Renal pelvis (tissue), 4 donors: ENCODE measurements around the gene FOXC1. TPM values are rescaled to one million over a fixed set of nuclear protein-coding genes. Genes with fewer than 3 reads are reported as not detected.

Experiments used
- DNase-seq: peaks from one replicate; pipeline ENCODE4 v3.0.0-alpha.2; 2013
- polyA plus RNA-seq, 3 donors: library from polyadenylated mRNA; unstranded; fragments of 120-200 nt; gene quantifications; one replicate each; pipeline ENCODE4 v1.2.1, GENCODE V29; 2013; ENCODE audit not compliant: insufficient read length in 3 of 3

FOXC1 gene
- polyA plus RNA-seq, 3 donors, result 74.7 to 77.6 (median 76.7) TPM

DNA sequence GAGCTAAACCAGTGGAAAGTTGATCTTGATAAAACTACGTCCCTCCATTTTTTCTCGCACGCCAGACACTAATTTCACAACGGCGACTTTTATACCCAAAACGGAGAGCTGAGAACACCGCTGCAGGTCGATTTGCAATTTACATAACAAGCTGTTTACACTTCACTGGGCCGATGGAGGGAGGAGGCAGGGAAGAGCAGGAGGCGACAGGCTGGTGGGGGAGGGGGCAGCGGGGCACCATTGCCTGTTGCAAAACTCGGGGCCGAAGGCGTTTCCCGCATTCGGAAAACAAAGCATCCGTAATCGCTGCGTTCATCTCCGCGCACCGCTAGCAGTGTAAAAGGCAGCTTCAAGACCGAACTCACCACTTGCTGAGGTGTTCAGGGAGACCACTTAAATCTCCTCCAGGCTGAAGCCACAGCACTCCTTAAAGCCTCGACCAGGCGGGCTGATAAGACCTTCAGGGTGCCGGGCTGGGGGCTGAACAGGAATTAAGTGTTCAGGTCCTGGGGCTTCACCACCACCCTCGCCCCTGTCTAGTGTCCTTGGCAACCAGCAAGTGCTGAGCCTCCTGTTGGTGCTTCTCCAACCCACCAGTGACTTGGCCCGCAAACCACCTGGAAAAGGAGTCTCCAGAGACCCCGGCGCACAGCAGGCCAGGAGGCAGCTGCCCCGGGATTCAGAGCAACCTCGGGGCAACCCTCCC, 2.0 kb upstream of the FOXC1 start:
- no peak for DNase-seq

DNA sequence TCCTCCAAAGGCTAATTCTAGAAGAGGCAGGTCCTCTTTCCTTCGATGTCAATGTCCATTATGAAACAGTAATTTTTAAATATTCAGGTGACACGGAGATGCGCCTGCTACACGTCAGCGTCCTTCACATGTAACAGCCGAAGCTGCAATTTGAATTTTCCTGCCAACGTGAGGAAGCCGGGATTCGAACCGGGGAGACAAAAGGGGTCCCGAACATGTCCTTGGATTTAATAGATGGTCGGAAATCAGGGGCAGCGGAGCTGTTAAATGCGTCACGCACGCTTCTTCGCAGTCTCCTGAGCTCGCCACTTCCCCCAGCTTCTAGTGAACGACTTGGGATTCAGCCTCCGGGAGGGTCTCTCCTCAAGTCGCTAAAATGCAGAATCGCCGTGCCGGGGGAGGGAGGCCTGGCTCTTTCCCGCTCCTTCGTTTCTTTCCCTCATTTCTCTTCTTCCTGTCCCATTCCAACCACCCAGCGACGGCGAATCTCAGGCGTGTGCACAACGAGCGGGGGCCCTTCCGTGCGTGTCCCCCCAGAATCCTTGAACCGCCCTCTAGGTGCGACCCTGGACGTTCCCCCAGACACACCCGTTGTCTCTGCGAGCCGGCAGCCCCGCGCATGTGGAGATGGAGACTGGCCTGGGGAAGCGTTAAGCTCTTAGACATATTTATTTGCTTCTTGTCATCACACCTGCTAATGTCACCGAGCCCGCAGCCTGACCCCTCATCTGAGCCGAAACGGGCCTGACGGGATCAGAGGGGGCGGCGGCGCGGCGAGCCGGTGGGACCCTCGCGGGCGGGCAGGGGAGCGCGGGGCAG, 1.3 kb upstream of the FOXC1 start:
- DNase-seq, result no peak

DNA sequence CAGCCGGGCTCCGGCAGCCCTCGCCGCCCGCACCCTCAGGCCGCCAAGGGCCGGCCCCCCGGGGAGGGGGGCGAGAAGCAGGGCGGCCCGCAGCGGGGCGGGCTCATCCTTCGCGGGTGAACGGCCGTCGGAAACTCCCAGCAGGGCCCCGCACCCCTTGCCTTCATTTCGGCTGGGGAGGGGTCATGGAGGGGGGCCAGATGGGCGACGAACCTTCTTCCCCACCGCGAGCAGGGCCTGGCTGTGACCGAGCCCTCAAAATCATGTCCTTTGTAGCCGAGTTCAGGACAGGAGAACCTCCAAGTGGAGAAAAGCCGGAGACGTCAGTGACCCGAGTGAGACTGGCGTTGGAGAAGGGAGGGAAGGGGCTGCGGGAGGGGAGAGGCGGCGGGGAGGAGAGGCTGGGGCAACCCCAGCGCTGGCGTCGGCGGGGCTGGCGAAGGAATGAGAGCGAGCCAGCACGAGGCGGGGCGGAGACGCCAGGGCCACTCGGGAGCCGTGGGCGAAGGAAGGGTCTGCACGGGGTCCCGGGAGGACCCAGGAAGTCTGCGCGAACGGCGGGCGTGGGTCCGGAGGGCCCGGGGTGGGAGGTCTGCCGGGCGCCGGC, 571 bp upstream of the FOXC1 start:
- DNase-seq, result no peak

DNA sequence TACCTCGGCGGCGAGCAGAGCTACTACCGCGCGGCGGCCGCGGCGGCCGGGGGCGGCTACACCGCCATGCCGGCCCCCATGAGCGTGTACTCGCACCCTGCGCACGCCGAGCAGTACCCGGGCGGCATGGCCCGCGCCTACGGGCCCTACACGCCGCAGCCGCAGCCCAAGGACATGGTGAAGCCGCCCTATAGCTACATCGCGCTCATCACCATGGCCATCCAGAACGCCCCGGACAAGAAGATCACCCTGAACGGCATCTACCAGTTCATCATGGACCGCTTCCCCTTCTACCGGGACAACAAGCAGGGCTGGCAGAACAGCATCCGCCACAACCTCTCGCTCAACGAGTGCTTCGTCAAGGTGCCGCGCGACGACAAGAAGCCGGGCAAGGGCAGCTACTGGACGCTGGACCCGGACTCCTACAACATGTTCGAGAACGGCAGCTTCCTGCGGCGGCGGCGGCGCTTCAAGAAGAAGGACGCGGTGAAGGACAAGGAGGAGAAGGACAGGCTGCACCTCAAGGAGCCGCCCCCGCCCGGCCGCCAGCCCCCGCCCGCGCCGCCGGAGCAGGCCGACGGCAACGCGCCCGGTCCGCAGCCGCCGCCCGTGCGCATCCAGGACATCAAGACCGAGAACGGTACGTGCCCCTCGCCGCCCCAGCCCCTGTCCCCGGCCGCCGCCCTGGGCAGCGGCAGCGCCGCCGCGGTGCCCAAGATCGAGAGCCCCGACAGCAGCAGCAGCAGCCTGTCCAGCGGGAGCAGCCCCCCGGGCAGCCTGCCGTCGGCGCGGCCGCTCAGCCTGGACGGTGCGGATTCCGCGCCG, 994 bp downstream of the FOXC1 start:
- no peak for DNase-seq

DNA sequence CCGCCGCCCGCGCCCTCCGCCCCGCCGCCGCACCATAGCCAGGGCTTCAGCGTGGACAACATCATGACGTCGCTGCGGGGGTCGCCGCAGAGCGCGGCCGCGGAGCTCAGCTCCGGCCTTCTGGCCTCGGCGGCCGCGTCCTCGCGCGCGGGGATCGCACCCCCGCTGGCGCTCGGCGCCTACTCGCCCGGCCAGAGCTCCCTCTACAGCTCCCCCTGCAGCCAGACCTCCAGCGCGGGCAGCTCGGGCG, 1.5 kb downstream of the FOXC1 start:
- no peak for DNase-seq

DNA sequence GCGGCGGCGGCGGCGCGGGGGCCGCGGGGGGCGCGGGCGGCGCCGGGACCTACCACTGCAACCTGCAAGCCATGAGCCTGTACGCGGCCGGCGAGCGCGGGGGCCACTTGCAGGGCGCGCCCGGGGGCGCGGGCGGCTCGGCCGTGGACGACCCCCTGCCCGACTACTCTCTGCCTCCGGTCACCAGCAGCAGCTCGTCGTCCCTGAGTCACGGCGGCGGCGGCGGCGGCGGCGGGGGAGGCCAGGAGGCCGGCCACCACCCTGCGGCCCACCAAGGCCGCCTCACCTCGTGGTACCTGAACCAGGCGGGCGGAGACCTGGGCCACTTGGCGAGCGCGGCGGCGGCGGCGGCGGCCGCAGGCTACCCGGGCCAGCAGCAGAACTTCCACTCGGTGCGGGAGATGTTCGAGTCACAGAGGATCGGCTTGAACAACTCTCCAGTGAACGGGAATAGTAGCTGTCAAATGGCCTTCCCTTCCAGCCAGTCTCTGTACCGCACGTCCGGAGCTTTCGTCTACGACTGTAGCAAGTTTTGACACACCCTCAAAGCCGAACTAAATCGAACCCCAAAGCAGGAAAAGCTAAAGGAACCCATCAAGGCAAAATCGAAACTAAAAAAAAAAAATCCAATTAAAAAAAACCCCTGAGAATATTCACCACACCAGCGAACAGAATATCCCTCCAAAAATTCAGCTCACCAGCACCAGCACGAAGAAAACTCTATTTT, 2.0 kb downstream of the FOXC1 start:
- DNase-seq, result no peak

DNA sequence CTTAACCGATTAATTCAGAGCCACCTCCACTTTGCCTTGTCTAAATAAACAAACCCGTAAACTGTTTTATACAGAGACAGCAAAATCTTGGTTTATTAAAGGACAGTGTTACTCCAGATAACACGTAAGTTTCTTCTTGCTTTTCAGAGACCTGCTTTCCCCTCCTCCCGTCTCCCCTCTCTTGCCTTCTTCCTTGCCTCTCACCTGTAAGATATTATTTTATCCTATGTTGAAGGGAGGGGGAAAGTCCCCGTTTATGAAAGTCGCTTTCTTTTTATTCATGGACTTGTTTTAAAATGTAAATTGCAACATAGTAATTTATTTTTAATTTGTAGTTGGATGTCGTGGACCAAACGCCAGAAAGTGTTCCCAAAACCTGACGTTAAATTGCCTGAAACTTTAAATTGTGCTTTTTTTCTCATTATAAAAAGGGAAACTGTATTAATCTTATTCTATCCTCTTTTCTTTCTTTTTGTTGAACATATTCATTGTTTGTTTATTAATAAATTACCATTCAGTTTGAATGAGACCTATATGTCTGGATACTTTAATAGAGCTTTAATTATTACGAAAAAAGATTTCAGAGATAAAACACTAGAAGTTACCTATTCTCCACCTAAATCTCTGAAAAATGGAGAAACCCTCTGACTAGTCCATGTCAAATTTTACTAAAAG, 2.7 kb downstream of the FOXC1 start:
- no peak for DNase-seq

DNA sequence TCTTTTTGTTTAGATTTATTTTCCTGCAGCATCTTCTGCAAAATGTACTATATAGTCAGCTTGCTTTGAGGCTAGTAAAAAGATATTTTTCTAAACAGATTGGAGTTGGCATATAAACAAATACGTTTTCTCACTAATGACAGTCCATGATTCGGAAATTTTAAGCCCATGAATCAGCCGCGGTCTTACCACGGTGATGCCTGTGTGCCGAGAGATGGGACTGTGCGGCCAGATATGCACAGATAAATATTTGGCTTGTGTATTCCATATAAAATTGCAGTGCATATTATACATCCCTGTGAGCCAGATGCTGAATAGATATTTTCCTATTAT, 3.2 kb downstream of the FOXC1 start:
- no peak for DNase-seq

DNA sequence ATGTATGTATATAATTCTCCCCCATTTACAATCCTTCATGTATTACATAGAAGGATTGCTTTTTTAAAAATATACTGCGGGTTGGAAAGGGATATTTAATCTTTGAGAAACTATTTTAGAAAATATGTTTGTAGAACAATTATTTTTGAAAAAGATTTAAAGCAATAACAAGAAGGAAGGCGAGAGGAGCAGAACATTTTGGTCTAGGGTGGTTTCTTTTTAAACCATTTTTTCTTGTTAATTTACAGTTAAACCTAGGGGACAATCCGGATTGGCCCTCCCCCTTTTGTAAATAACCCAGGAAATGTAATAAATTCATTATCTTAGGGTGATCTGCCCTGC, 3.6 kb downstream of the FOXC1 start:
- no peak for DNase-seq

DNA sequence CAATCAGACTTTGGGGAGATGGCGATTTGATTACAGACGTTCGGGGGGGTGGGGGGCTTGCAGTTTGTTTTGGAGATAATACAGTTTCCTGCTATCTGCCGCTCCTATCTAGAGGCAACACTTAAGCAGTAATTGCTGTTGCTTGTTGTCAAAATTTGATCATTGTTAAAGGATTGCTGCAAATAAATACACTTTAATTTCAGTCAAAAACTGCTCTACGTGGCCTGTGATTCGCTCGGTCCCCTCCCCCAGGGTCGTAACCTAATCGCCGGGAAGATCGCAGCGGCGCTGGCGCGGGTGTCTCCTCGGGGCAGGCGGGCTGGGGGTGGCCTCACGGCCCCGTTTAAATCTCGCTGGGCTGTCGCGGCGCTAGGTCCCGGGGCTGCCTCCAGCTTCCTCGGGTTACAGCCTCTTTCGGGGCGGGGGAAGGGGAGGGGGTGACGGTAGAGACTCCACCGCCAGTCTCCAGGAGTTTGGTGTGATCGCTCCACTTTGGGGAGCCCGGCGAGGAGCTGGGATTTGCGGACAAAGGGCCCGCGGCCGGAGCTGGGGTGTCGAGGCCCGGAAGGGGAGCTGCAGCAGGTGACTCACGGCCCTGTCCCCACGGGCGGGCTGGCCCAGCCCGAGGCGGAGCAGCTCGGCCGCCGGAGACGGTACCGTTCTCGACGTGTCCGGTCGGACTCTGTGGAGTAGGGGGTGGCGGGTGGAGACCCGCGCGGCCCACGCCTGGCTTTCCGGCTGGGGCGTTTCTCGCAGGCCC, 4.2 kb downstream of the FOXC1 start:
- DNase-seq, result no peak

DNA sequence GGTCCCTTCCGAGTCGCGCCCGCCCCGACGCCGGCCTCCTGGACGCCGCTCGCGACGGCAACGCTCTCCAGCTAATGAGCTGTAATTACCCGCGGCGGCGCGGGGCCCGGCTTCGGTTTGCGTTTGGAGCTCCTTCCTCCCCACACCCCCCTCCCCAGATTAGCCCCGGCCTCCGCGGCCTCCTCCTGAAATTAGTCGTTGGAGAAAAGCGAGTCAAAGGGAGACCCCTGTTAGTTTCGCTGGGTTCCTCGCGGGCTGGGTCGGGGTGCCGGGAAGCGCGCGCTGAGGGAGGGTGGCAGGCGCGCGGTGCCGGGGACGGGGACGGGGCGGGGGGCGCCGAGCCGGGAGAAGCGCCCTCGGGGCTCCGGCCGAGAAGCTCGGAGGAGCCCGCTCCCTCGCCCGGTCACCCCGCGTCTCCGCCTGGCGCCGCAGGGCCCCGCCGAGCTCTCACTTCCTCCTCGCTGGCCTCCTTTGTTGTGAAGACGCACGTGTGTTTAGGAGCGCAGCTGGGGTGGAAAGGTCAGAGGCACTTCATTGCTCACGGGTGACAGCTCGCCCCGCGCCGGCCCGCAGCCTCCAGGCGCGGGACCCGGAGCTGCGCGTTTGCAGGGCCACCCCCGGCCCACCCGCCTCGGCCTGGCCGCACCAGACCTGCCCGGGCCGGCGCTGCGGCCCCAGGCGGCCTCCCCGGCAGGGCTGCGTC, 4.9 kb downstream of the FOXC1 start:
- no peak for DNase-seq

DNA sequence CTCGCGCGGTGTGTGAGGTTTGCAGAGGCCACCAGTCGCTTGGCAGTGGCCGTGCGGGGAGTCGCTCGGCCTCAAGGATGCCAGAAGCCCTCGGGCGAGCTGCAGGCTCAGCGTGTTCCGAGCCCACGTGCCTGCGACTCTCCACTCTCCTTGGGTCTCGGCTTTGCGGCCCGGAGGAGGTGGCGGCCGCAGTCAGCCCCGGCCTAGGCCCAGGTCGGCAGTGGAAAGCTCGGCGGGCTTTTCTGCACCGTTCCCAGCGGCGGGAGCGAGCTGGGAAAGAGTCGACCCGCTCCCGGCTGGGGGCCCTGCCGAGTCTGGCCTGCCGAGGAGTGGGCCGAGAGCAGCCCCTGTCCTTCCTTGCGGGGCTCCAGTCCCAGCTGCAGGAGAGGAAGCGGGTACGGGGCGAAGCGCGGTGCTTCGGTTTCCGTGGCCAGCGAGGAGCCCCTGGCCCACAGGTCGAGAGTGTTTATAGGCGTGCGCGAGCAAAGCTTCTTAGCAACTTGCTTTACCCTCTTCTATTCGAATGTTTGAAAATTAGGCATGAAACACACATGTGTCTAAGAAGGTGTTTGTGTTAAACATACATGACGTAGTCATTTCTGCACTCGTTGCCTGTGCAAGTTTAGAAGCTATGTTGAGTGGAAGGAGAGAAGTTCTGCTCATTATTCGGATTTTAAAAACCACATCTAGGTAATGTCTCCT, 5.6 kb downstream of the FOXC1 start:
- no peak for DNase-seq

DNA sequence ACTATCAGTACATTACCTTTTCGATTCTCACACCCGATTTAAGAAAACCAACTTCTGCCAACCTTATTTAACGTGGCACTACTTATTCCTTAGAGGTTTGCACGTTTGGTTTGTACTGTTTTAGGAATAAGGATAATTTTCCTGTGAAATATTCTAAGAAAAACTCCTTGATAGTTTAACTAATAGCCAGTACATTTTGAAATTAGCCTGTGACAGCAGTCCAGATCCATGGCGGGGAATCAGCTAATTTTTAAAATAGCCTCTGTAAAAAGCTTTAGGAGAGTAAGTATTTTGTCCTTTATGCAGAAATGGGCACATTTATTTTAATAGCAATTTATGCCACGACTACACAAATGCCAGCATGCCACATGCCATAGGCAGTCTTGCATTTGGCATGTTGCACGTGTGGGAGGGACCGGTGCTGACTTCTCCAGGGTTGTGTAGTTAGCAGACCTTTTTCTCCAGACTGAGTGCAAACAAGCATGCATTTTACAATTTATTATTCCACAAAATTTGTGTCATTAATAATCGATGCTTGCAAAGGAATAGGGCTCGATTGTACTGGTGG, 6.2 kb downstream of the FOXC1 start:
- no peak for DNase-seq

DNA sequence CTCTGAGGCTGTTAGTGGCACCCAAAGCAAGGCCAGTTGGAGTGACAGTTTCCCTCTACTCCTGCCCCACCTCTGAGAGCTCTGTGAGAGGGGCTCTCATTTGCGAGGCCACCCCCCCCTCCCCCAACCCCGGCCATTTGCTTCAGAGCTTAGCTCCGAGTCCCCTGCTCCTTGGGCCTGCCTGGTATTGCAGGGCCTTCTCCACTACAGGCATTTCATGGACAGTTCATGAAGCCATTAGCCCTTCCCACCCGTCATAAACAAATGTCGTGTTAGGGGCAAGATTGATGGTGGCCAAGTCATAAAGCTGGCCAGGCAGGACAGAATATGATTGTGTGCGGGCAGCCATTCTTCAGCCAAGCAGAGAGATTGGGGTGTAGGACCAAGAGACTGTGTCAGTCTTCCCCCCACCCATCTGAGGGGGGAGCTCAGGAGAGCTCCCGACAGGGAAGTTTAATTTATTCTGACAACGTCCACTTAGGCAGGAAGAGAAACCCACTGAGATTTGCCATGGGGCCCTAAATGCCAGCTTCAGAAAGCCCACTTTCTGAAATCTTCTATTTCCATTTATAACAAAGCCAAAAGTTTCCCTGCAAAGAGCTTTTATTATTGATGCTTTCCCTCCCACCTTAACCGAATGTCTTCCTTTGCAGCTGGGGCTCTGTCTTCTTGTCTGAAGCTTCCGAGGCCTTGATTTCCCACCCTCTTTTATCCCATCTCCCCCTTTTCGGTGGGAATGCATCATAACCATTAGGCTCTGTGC, 7.2 kb downstream of the FOXC1 start:
- no peak for DNase-seq

DNA sequence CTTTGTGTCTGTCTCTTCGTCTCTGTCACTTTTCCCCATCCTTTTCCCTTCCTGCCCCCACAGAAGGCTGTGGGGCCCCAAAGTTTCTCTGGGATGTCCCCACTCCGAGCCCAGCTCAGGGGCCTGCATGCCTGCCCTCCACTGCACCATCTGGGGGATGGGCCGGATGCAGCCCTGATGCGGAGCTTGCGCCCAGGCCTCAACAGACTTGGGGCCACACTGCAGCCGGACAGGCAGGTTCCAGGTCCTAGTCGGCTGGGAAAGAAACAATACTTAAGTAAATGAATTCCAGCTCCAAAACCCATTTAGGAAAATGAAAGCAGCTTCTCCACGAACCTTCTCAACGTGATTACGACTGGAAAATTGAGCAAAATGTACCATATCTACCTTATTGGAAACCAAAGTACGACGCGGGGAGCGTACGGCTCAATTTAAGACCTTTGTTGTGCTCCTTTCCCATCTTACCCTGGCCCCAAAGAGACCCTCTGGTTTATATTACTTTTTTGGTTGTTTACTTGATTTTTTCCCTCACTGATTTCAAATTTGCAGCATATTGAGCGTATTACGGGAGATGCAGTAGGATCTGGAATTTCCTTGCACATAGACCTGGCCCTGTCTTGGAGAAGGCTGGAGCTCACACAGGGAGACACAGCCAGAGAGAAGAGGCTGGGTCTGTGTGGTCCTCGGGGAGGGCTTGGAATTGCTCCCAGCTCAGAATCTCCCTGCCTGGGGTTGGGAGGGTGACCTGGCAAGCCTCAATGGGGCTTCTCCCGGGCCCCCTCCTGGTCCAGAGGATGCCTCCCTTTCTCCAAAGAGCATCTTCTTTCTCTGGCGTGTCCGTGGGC, 8.0 kb downstream of the FOXC1 start:
- no peak for DNase-seq

DNA sequence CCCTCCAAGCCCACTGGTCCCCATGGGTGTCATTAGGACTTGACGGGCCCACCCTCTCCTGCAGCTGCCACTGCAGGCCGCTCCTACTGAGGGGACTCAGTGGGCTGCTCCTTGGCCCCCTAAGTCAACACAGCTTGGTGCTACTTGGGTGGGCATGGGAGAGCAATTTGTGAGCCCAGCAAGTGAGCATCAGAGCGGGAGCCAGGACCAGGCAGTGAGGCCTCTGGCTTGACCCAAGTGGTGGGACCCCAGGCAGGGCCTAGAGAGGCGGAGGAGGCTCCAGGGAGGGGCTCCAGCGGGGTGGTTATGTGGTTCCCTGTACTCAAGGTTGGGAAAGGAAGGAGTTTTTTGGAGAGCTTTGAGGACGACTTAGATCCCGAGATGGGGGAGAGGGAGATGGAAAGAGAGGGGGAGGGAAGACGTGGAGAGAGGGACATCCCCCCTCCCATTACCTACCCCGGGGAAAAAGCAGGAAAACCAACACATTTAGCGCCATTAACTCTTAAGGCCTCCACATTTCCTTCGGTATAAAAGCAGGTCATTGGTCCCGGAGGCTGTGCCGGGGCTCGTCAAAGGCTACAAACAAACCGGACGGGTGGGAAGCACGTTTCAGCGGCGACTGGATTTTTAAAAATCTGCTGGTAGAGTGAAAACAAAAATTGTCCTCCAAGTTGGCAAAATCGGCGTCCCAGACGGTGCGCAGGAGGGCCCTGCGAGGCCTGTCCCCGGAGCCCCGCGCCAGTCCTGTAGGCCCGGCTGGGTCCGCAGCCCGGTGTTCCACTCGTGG, 8.8 kb downstream of the FOXC1 start:
- no peak for DNase-seq
